Measurements from ENCODE around the gene HACD2.

HACD2 gene

GRCh38 chr3:123536153-123536895 is 48.5 kb downstream of the HACD2 start:
- H3K4me3 ChIP-seq (ENCODE audit: low read length), result no peak overlapping the region
- TF ChIP-seq ZNF274 (IDR thresholded peaks at IDR 0.05; ENCODE audit: low read depth, low read length), result no peak

- TF ChIP-seq ZNF274 (IDR thresholded peaks at IDR 0.05; ENCODE audit: low read depth, low read length), result no peak
- no peak overlapping the region for H3K4me3 ChIP-seq (ENCODE audit: low read length)
Observed at GRCh38 chr3:123535580-123535979, 49.3 kb downstream of the HACD2 start.

GRCh38 chr3:123534264-123534663 is 50.6 kb downstream of the HACD2 start:
- H3K4me3 ChIP-seq (ENCODE audit: low read length), result no peak overlapping the region
- TF ChIP-seq ZNF274 (IDR thresholded peaks at IDR 0.05; ENCODE audit: low read depth, low read length), result no peak

- TF ChIP-seq ZNF274 (IDR thresholded peaks at IDR 0.05; ENCODE audit: low read depth, low read length), result no peak
- H3K4me3 ChIP-seq (ENCODE audit: low read length), result no peak overlapping the region
Observed at GRCh38 chr3:123533554-123534159, 51.2 kb downstream of the HACD2 start.

- no peak for TF ChIP-seq ZNF274 (IDR thresholded peaks at IDR 0.05; ENCODE audit: low read depth, low read length)
- no peak overlapping the region for H3K4me3 ChIP-seq (ENCODE audit: low read length)
Observed at GRCh38 chr3:123528130-123528529, 56.7 kb downstream of the HACD2 start.

GRCh38 chr3:123527046-123527445 is 57.8 kb downstream of the HACD2 start:
- TF ChIP-seq ZNF274 (IDR thresholded peaks at IDR 0.05; ENCODE audit: low read depth, low read length), result no peak
- H3K4me3 ChIP-seq (ENCODE audit: low read length), result no peak overlapping the region

- TF ChIP-seq ZNF274 (IDR thresholded peaks at IDR 0.05; ENCODE audit: low read depth, low read length), result no peak
- no peak overlapping the region for H3K4me3 ChIP-seq (ENCODE audit: low read length)
Observed at GRCh38 chr3:123526474-123526873, 58.4 kb downstream of the HACD2 start.

GRCh38 chr3:123525433-123525832 is 59.4 kb downstream of the HACD2 start:
- no peak for TF ChIP-seq ZNF274 (IDR thresholded peaks at IDR 0.05; ENCODE audit: low read depth, low read length)
- H3K4me3 ChIP-seq (ENCODE audit: low read length), result no peak overlapping the region

- H3K4me3 ChIP-seq (ENCODE audit: low read length), result no peak overlapping the region
- no peak for TF ChIP-seq ZNF274 (IDR thresholded peaks at IDR 0.05; ENCODE audit: low read depth, low read length)
Observed at GRCh38 chr3:123524981-123525380, 59.9 kb downstream of the HACD2 start.

GRCh38 chr3:123523023-123523412 is 61.8 kb downstream of the HACD2 start:
- no peak for TF ChIP-seq ZNF274 (IDR thresholded peaks at IDR 0.05; ENCODE audit: low read depth, low read length)
- no peak overlapping the region for H3K4me3 ChIP-seq (ENCODE audit: low read length)

- no peak overlapping the region for H3K4me3 ChIP-seq (ENCODE audit: low read length)
- no peak for TF ChIP-seq ZNF274 (IDR thresholded peaks at IDR 0.05; ENCODE audit: low read depth, low read length)
Observed at GRCh38 chr3:123522320-123523022, 62.4 kb downstream of the HACD2 start.

GRCh38 chr3:123521179-123521969 is 63.5 kb downstream of the HACD2 start:
- H3K4me3 ChIP-seq (ENCODE audit: low read length), result no peak overlapping the region
- no peak for TF ChIP-seq ZNF274 (IDR thresholded peaks at IDR 0.05; ENCODE audit: low read depth, low read length)

- H3K4me3 ChIP-seq (ENCODE audit: low read length), result no peak overlapping the region
- no peak for TF ChIP-seq ZNF274 (IDR thresholded peaks at IDR 0.05; ENCODE audit: low read depth, low read length)
Observed at GRCh38 chr3:123520656-123521055, 64.2 kb downstream of the HACD2 start.

GRCh38 chr3:123518892-123519485 is 65.9 kb downstream of the HACD2 start:
- H3K4me3 ChIP-seq (ENCODE audit: low read length), result no peak overlapping the region
- no peak for TF ChIP-seq ZNF274 (IDR thresholded peaks at IDR 0.05; ENCODE audit: low read depth, low read length)
